NCI-H187 treated with DMSO at 0.1 percent for 48 hours (cell line): ENCODE data around the gene BRD8.

Experiments used
- DNase-seq: peaks from one replicate; lab custom pipeline; 2025; lab: John Stamatoyannopoulos, UW

BRD8 gene

GRCh38 chr5:138102454-138103318 lies 75.7 kb downstream of the BRD8 start:
- DNase-seq: no peak

GRCh38 chr5:138096997-138097828 lies 81.2 kb downstream of the BRD8 start:
- no peak for DNase-seq

GRCh38 chr5:138096363-138096762 lies 82.1 kb downstream of the BRD8 start:
- DNase-seq: no peak

GRCh38 chr5:138095100-138095907 lies 83.1 kb downstream of the BRD8 start:
- no peak for DNase-seq

- no peak for DNase-seq
These were observed 85.4 kb downstream of the BRD8 start for GRCh38 chr5:138093036-138093435.

GRCh38 chr5:138092301-138092700 lies 86.1 kb downstream of the BRD8 start:
- no peak for DNase-seq

GRCh38 chr5:138091685-138092084 lies 86.7 kb downstream of the BRD8 start:
- DNase-seq: no peak
